DMS153 treated with DMSO at 0.1 percent for 48 hours (cell line): ENCODE results near the gene PHLDA2.

ENCODE experiments used
- DNase-seq: peaks from one replicate; lab custom pipeline; 2025; ENCODE audit not compliant: unreplicated experiment; lab: John Stamatoyannopoulos, UW

The PHLDA2 gene

DNA sequence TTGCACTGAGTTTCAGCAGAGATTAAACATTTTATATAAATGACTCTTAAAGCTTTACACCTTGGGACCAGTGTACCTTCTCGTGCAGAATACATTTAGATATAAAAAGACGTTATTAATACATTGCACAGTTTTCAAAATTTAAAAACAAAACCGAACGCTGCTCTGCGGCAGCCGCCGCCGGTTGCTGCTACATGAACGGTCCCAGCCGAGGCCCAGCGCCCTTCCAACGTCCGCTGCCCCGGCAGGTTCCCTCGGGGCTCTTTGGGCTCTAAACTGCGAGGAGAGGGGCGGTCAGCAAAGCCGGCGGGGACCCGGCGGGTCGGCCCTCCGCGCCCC, 45.6 kb downstream of the PHLDA2 start:
- no peak for DNase-seq

GRCh38 chr11:2882396-2883110, 46.7 kb downstream of the PHLDA2 start:
- DNase-seq: no peak

DNA sequence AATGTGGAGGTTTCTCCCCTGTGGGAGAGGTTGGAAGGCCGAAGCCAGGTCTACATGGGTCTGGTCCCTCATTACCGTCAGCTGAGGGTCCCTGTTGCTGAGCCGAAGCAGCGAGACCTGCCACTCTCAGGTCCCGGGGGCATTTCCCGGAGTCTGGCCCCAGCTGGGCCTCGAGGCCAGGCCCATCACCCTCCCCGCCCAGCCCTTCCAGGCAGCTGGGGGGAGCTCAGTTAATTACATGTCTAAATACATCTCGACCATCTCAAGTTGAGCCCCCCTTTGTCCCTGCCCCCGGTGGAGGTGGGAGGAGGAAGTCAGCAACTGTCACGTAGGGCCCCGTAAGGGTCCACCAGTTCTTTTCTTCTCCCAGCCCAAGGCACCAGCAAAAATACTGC, 47.2 kb downstream of the PHLDA2 start:
- no peak for DNase-seq

DNA sequence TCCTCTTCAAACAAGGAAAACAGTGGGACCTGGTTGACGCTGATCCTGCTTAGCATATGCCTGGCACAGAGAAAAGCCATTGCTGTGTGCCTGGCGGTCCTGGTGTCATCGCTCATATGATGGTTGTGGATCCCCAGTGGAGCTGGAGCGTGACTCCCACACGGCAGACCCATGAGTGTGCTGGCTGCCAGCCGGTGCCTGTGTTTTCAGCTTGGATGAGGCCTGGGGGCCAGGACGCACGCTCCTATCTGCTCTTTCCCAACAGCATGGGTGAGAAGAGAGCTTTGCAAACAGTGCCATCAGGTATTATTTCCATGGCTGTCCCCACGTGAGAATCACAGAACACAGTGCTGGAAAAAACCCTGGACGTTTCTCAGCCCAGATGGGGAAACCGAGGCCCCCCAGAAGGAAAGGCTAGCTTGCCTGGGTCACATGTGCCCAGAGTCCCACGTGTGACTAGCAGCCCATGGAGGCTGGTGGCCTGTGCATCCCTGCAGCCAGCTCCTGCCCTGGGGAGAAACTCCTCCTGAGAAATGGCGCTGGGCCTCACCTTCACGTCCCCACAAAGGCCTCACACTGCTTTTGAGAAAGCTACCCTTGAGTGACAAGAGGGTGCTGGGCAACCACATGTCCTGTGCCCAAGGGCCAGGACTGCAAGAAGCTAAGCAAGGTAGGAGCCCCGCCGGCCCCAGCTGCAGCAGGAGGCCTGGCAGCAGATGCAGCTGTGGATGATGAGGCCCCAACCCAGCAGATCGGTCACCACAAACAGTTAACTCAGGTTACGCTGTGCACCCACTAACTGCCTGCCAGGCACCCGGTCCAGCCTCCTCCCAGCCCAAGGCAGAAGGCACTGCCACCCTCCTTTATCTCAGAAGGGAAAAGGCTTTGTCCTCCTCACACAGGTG, 47.9 kb downstream of the PHLDA2 start:
- no peak for DNase-seq

DNA sequence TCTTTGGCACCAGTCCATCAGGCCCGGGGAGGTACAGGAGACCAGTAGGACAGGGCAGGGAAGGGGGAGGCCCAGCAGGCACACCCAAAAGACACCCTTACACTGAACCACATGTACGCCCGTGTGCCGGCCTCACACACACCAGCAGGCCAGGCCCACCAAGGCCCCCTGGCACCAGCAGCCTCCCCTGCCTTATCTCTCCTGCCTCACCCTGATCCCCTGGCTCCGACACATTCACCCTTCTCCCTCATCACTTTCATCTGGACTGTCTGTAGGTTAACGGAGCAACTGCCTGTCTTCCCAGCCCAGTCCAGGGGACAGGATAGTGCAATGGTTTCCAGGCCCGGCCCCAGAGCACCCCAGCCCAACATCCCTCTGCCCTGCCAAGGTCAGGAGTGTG, 48.6 kb downstream of the PHLDA2 start:
- DNase-seq: no peak

- DNase-seq: no peak
Measured at GRCh38 chr11:2878782-2879181, 50.4 kb downstream of the PHLDA2 start.
